HepG2 (cell line): Measurements from ENCODE around the gene SLC38A3. TPM values are rescaled to one million over a fixed set of nuclear protein-coding genes. Genes with fewer than 3 reads are reported as not detected.

Source experiments
- BRF2 ChIP-seq: sonication (generic); formaldehyde crosslinking; IDR thresholded peaks from 2 replicates; pipeline ENCODE4 v1.8.1; 2022; ENCODE audit warnings: mild to moderate bottlenecking, missing genetic modification reagents
- CAMTA2 ChIP-seq: sonication (generic); formaldehyde crosslinking; IDR thresholded peaks from 2 replicates; pipeline ENCODE4 v1.4.0; 2020; ENCODE audit warnings: mild to moderate bottlenecking, missing genetic modification reagents, borderline replicate concordance
- CENPX ChIP-seq: sonication (generic); formaldehyde crosslinking; IDR thresholded peaks from 2 replicates; pipeline ENCODE4 v1.9.0; 2021; ENCODE audit warnings: mild to moderate bottlenecking, missing genetic modification reagents, moderate library complexity
- CERS6 ChIP-seq: sonication (generic); formaldehyde crosslinking; IDR thresholded peaks from 2 replicates; pipeline ENCODE4 v1.5.0; 2020; ENCODE audit warnings: missing genetic modification reagents
- E2F2 ChIP-seq: sonication (generic); formaldehyde crosslinking; IDR thresholded peaks from 2 replicates; pipeline ENCODE4 v1.4.0; 2020; ENCODE audit warnings: missing genetic modification reagents, borderline replicate concordance
- FOXJ3 ChIP-seq: sonication (generic); formaldehyde crosslinking; IDR thresholded peaks from 2 replicates; pipeline ENCODE4 v1.4.0; 2020; ENCODE audit warnings: missing genetic modification reagents, mild to moderate bottlenecking, borderline replicate concordance
- KAT8 ChIP-seq: IDR thresholded peaks from 2 replicates; pipeline ENCODE4 v1.6.1; 2016; ENCODE audit warnings: missing genetic modification reagents, missing compliant biosample characterization
- KLF16 ChIP-seq, 2 experiments: sonication (generic) in 1 of 2; formaldehyde crosslinking in 1 of 2; IDR thresholded peaks; 2 replicates each; pipeline versions ENCODE4 v1.6.1 to v1.8.0; 2016 to 2023; ENCODE audit warnings: missing genetic modification reagents in 2 of 2, missing compliant biosample characterization in 1 of 2
- KLF9 ChIP-seq: IDR thresholded peaks from 2 replicates; pipeline ENCODE4 v1.6.1; 2016; ENCODE audit warnings: low read depth
- MAFG ChIP-seq: sonication (generic); formaldehyde crosslinking; IDR thresholded peaks from 2 replicates; pipeline ENCODE4 v1.5.1; 2020; ENCODE audit warnings: mild to moderate bottlenecking, missing genetic modification reagents
- MLXIP ChIP-seq: sonication (generic); formaldehyde crosslinking; IDR thresholded peaks from 2 replicates; pipeline ENCODE4 v1.9.0; 2021; ENCODE audit warnings: missing genetic modification reagents, borderline replicate concordance
- NR2C2 ChIP-seq: sonication (generic); formaldehyde crosslinking; IDR thresholded peaks from 2 replicates; pipeline ENCODE4 v1.4.0; 2020; ENCODE audit warnings: missing genetic modification reagents, mild to moderate bottlenecking, moderate library complexity, borderline replicate concordance
- PITX1 ChIP-seq: sonication (generic); formaldehyde crosslinking; IDR thresholded peaks from 2 replicates; pipeline ENCODE4 v1.5.1; 2020; ENCODE audit warnings: mild to moderate bottlenecking, missing genetic modification reagents
- SPEN ChIP-seq: sonication (generic); formaldehyde crosslinking; IDR thresholded peaks from 2 replicates; pipeline ENCODE4 v1.5.1; 2020; ENCODE audit warnings: low read depth, mild to moderate bottlenecking, missing genetic modification reagents
- THAP11 ChIP-seq: IDR thresholded peaks from 2 replicates; pipeline ENCODE4 v1.6.1; 2016; ENCODE audit warnings: missing biosample characterization, missing genetic modification reagents
- XBP1 ChIP-seq: sonication (generic); formaldehyde crosslinking; IDR thresholded peaks from 2 replicates; pipeline ENCODE4 v1.5.0; 2020; ENCODE audit warnings: missing genetic modification reagents
- ZNF180 ChIP-seq: sonication (generic); formaldehyde crosslinking; IDR thresholded peaks from 2 replicates; pipeline ENCODE4 v1.4.0; 2020; ENCODE audit warnings: low read depth, missing genetic modification reagents, borderline replicate concordance
- ZNF280B ChIP-seq: sonication (generic); formaldehyde crosslinking; IDR thresholded peaks from 2 replicates; pipeline ENCODE4 v1.5.0; 2020; ENCODE audit warnings: missing genetic modification reagents, mild to moderate bottlenecking, borderline replicate concordance
- ZNF619 ChIP-seq: sonication (generic); formaldehyde crosslinking; IDR thresholded peaks from 2 replicates; pipeline ENCODE4 v1.4.0; 2020; ENCODE audit warnings: mild to moderate bottlenecking, missing genetic modification reagents
- ZNF713 ChIP-seq: sonication (generic); formaldehyde crosslinking; IDR thresholded peaks from 2 replicates; pipeline ENCODE4 v1.4.0; 2020; ENCODE audit warnings: mild to moderate bottlenecking, missing genetic modification reagents
- polyA plus RNA-seq, 8 experiments: library from polyadenylated mRNA; depleted of rRNA in 3 of 8; stranded (reverse) in 7 of 8; unstranded in 1 of 8; fragments of >200 nt; fragmentation: Illumina TruSeq in 4 of 8; extraction: Trizol in 4 of 8; gene quantifications; 2 replicates each; pipeline versions ENCODE4 v1.2.1 to v1.2.3, GENCODE V29; 2011 to 2016; ENCODE audit warnings: low read depth in 4 of 8, missing spikeins in 1 of 8, mixed read lengths in 1 of 8; ENCODE audit not compliant: insufficient read depth in 1 of 8
- total RNA-seq, 5 experiments: library from RNA; depleted of rRNA; stranded (reverse); fragments of >200 nt; fragmentation: Illumina TruSeq; extraction: Trizol; gene quantifications; 2 replicates each; pipeline ENCODE4 v1.2.3, GENCODE V29; 2016; ENCODE audit warnings: low read depth in 1 of 5

Gene SLC38A3
- total and polyA plus RNA-seq, 2 of the 13 experiments (the other 11 are each of a cell fraction or from before 2014, with no cell fraction given): 29.8 to 164 TPM

- TF ChIP-seq ZNF713 (CRISPR knock-in tag) (0 out of 2 replicates have a peak, but pooled peaks have one; percentile 66), THAP11 (CRISPR knock-in tag) (peak; percentile 68), KLF16 (CRISPR knock-in tag; IDR thresholded peaks at IDR 0.05) (peak in 1 of 2 experiments; percentile 60; a peak in 1 of 4 replicates), ZNF619 (CRISPR knock-in tag) (peak; percentile 75; the same call in 1 of the 2 replicates), XBP1 (CRISPR knock-in tag) (no peak), BRF2 (0 out of 2 replicates have a peak, but pooled peaks have one; percentile 63), CENPX (CRISPR knock-in tag) (no peak), CERS6 (no peak), MLXIP (CRISPR knock-in tag) (peak; percentile 12; the same call in 1 of the 2 replicates), KLF9 (CRISPR knock-in tag) (no peak), ZNF180 (CRISPR knock-in tag) (no peak), MAFG (CRISPR knock-in tag) (peak; percentile 89), E2F2 (CRISPR knock-in tag) (peak; percentile 11; the same call in 1 of the 2 replicates), CAMTA2 (CRISPR knock-in tag) (no peak), ZNF280B (CRISPR knock-in tag) (peak; percentile 49; the same call in 1 of the 2 replicates), PITX1 (CRISPR knock-in tag) (peak; percentile 82), NR2C2 (CRISPR knock-in tag) (peak; percentile 75), SPEN (CRISPR knock-in tag) (peak; percentile 58), FOXJ3 (CRISPR knock-in tag) (peak; percentile 63), KAT8 (CRISPR knock-in tag) (peak; percentile 70)
Measured at GRCh38 chr3:50195501-50196252, 9.4 kb upstream of the SLC38A3 start (continued).
